KMS-11 (cell line): ENCODE data around the gene RARS1.

Source experiments
- H2AFZ ChIP-seq: fragments of 200-600 bp; sonication (generic); 2 replicates; pipeline ENCODE4 v1.6.1; 2016; ENCODE audit warnings: antibody characterized with exemption, mixed run types, low read depth
- H3K27ac ChIP-seq: fragments of 200-600 bp; sonication (generic); 2 replicates; pipeline ENCODE4 v1.6.1; 2016; ENCODE audit warnings: mild to moderate bottlenecking, mixed run types
- H3K27me3 ChIP-seq: fragments of 200-600 bp; sonication (generic); 2 replicates; pipeline ENCODE4 v1.6.1; 2017; ENCODE audit warnings: mild to moderate bottlenecking, low read depth, mixed run types, moderate library complexity; ENCODE audit not compliant: insufficient read depth
- H3K36me3 ChIP-seq: fragments of 200-600 bp; sonication (generic); 2 replicates; pipeline ENCODE4 v1.6.1; 2017; ENCODE audit warnings: mild to moderate bottlenecking, mixed run types; ENCODE audit not compliant: insufficient read depth
- H3K4me1 ChIP-seq: fragments of 200-600 bp; sonication (generic); 2 replicates; pipeline ENCODE4 v1.6.1; 2016; ENCODE audit warnings: mild to moderate bottlenecking, low read depth, mixed run types; ENCODE audit not compliant: poor library complexity, severe bottlenecking
- H3K4me2 ChIP-seq: fragments of 200-600 bp; sonication (generic); 2 replicates; pipeline ENCODE4 v1.7.0; 2016; ENCODE audit warnings: mild to moderate bottlenecking, mixed run types
- H3K4me3 ChIP-seq: fragments of 200-600 bp; sonication (generic); IDR thresholded peaks from 2 replicates; pipeline ENCODE4 v1.6.1; 2017; ENCODE audit warnings: low read depth, low read length, mixed read lengths; ENCODE audit not compliant: insufficient read depth
- H3K79me2 ChIP-seq: fragments of 200-600 bp; sonication (generic); 2 replicates; pipeline ENCODE4 v1.6.1; 2016; ENCODE audit warnings: low read depth, mixed run types; ENCODE audit not compliant: insufficient read depth
- H3K9ac ChIP-seq: fragments of 200-600 bp; sonication (generic); 2 replicates; pipeline ENCODE4 v1.6.1; 2016; ENCODE audit warnings: mild to moderate bottlenecking, mixed run types
- H4K20me1 ChIP-seq: fragments of 200-600 bp; sonication (generic); 2 replicates; pipeline ENCODE4 v1.6.1; 2016; ENCODE audit warnings: mild to moderate bottlenecking, mixed run types; ENCODE audit not compliant: insufficient read depth
- TF ChIP-seq, protein P1 (sequence below): fragments of 200-600 bp; sonication (generic); conservative IDR thresholded peaks from 2 replicates; pipeline ENCODE4 v1.6.1; 2017; ENCODE audit warnings: low read depth, mild to moderate bottlenecking, antibody characterized with exemption, low read length, moderate library complexity, mixed read lengths

The RARS1 gene

DNA sequence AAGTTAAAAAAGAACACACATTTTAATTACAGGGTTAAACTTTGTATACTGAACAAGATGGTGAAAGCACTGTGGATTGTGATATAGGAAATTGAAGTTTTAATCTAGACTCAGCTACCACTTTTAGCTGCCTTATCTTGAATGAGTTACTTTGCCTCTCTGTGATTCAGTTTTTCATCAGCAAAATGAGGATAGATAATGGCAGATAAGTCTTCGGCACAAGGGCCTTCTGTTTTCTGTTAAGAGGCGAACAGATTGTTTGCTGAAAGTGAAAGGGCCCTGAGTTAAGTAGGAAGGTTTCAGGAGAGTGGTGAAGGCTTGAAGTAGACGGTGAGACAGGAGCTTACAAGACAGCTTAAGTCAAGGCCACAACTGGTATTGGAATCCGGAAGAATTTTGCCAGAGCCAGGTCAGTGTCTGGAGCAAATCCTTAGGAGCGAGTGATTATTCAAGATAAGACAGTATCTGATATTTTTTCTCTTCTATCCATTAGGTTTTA, 7.8 kb downstream of the RARS1 start:
- Histone ChIP-seq H2AFZ (no peak overlapping the region), H3K79me2 (no peaks in the 10 kb centered on the region), H3K9ac (no peak overlapping the region), H3K27ac (no peak overlapping the region), H3K36me3 (no peaks in the 10 kb centered on the region; the same call in 1 of the 2 replicates), H3K4me2 (no peak overlapping the region), H3K4me1 (no peaks in the 10 kb centered on the region), H3K27me3 (no peaks in the 10 kb centered on the region), H4K20me1 (no peaks in the 10 kb centered on the region), H3K4me3 (no peak overlapping the region)
- TF ChIP-seq, protein P1, sequence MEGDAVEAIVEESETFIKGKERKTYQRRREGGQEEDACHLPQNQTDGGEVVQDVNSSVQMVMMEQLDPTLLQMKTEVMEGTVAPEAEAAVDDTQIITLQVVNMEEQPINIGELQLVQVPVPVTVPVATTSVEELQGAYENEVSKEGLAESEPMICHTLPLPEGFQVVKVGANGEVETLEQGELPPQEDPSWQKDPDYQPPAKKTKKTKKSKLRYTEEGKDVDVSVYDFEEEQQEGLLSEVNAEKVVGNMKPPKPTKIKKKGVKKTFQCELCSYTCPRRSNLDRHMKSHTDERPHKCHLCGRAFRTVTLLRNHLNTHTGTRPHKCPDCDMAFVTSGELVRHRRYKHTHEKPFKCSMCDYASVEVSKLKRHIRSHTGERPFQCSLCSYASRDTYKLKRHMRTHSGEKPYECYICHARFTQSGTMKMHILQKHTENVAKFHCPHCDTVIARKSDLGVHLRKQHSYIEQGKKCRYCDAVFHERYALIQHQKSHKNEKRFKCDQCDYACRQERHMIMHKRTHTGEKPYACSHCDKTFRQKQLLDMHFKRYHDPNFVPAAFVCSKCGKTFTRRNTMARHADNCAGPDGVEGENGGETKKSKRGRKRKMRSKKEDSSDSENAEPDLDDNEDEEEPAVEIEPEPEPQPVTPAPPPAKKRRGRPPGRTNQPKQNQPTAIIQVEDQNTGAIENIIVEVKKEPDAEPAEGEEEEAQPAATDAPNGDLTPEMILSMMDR, result no peak

DNA sequence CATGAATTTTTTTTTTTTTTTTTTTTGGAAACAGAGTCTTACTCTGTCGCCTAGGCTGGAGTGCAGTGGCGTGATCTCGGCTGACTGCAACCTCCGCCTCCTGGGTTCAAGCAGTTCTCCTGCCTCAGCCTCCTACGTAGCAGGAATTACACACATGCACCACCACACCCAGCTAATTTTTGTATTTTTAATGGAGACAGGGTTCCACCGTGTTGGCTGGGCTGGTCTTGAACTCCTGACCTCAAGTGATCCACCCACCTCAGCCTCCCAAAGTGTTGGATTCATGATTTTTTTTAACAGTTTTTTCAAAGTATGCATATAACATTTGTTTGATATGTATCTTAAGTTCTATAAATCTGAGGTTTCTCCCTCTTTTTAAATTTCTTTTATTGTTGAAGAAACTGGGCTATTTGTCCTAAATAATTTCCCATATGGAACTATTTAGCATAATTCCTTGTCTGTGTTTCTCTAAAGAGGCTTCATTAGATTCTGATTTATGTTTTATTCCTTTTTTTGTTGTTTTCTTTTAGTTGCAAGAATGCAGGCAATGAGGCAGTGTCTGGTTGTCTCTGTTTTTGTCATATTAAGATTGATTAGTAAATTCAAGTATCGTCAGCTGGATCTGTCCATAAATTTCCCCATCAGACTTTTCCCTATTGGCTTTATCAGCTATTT, 16.4 kb downstream of the RARS1 start:
- Histone ChIP-seq H3K4me3 (no peak overlapping the region), H3K4me1 (no peaks in the 10 kb centered on the region), H3K36me3 (no peaks in the 10 kb centered on the region), H3K27me3 (no peaks in the 10 kb centered on the region), H4K20me1 (no peaks in the 10 kb centered on the region), H3K9ac (no peak overlapping the region), H2AFZ (no peak overlapping the region), H3K79me2 (no peaks in the 10 kb centered on the region), H3K27ac (no peak overlapping the region), H3K4me2 (no peak overlapping the region)
- TF ChIP-seq, protein P1, result no peak

DNA sequence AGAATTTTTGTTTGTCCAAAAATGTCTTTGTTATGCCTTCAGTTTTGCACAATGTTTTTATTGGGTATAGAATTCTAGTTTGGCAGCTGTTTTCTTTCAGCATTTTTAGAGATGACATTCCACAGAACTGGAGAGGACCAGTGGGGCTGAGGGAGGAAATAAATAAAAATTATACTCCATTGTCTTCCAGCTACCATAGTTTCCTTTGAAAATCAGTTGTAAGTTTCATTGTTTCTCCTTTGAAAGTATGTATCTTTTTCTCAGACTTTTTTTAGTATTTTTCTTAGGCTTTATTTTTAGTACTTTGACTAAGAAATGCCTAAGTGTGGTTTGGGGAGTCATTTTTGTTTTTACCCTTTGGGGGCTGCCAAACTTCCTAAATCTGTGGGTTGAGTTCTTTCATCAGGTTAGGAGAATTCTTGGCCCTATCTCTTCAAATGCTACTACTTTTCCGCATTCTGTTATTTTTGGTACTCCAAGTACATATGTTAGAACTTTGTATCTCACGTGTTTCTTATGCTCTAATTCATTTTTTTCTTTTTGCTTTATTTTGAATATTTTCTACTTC, 27.7 kb downstream of the RARS1 start:
- TF ChIP-seq, protein P1, result no peak
- Histone ChIP-seq H3K4me1 (no peaks in the 10 kb centered on the region), H3K79me2 (no peaks in the 10 kb centered on the region), H3K27me3 (no peaks in the 10 kb centered on the region), H2AFZ (no peak overlapping the region), H4K20me1 (no peaks in the 10 kb centered on the region), H3K4me3 (no peak overlapping the region), H3K27ac (no peak overlapping the region), H3K9ac (no peak overlapping the region), H3K4me2 (no peak overlapping the region), H3K36me3 (no peaks in the 10 kb centered on the region; the same call in 1 of the 2 replicates)

DNA sequence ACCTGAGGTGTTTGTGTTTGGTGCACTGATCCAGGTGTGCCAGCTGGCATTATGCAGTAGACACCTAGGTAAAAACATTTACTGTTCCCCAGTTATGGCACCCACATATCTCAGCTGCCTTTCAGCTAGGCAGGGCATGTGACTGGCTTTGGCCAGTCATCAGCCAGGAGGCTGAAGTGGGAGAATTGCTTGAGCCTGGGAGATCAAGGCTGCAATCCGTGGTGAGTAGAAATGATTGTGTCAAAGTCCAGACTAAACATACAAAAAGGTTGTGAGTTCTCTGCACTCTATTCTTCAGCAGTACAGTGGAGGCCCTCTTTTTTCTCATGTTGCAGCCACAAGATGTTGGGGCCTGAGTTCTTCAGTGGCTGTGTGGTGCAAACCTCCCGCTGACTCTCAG, 39.6 kb downstream of the RARS1 start:
- Histone ChIP-seq H3K36me3 (no peaks in the 10 kb centered on the region), H2AFZ (no peak overlapping the region), H3K27me3 (no peaks in the 10 kb centered on the region), H3K27ac (no peak overlapping the region), H3K9ac (no peak overlapping the region), H3K4me3 (no peak overlapping the region), H4K20me1 (no peaks in the 10 kb centered on the region), H3K4me1 (no peaks in the 10 kb centered on the region), H3K4me2 (no peak overlapping the region), H3K79me2 (no peaks in the 10 kb centered on the region)
- TF ChIP-seq, protein P1, result no peak
